ENCODE measurements around the gene WDR38. TPM values are rescaled to one million over a fixed set of nuclear protein-coding genes. Genes with fewer than 3 reads are reported as not detected.

Gene WDR38
- total RNA-seq, result 0.07 TPM in 1 of 2 replicates, not detected in the other

- no peak for DNase-seq (ENCODE audit: low read depth, low spot score)
Observed at GRCh38 chr9:124852829-124853531, at the start of gene WDR38. WDR38 (plus strand) TSS chr9:124853460; CDS start chr9:124853532, 72 bp downstream.

- DNase-seq (ENCODE audit: low read depth, low spot score), result no peak
Observed at GRCh38 chr9:124803911-124804310, 49.3 kb upstream of the WDR38 start.

- no peak for DNase-seq (ENCODE audit: low read depth, low spot score)
Observed at GRCh38 chr9:124805186-124805585, 48.1 kb upstream of the WDR38 start.

- DNase-seq (ENCODE audit: low read depth, low spot score), result no peak
Observed at GRCh38 chr9:124808246-124808956, 44.9 kb upstream of the WDR38 start.

- DNase-seq (ENCODE audit: low read depth, low spot score), result no peak
Observed at GRCh38 chr9:124809211-124809610, 44.0 kb upstream of the WDR38 start.

- no peak for DNase-seq (ENCODE audit: low read depth, low spot score)
Observed at GRCh38 chr9:124809741-124810500, 43.3 kb upstream of the WDR38 start.

GRCh38 chr9:124810663-124811355, 42.5 kb upstream of the WDR38 start:
- no peak for DNase-seq (ENCODE audit: low read depth, low spot score)

- DNase-seq (ENCODE audit: low read depth, low spot score), result no peak
Observed at GRCh38 chr9:124812441-124812876, 40.8 kb upstream of the WDR38 start.

- no peak for DNase-seq (ENCODE audit: low read depth, low spot score)
Observed at GRCh38 chr9:124813041-124813440, 40.2 kb upstream of the WDR38 start.

- DNase-seq (ENCODE audit: low read depth, low spot score), result no peak
Observed at GRCh38 chr9:124813501-124814163, 39.6 kb upstream of the WDR38 start.

- no peak for DNase-seq (ENCODE audit: low read depth, low spot score)
Observed at GRCh38 chr9:124814164-124814535, 39.1 kb upstream of the WDR38 start.

GRCh38 chr9:124815601-124816000, 37.7 kb upstream of the WDR38 start:
- DNase-seq (ENCODE audit: low read depth, low spot score), result no peak

GRCh38 chr9:124818431-124819281, 34.6 kb upstream of the WDR38 start:
- DNase-seq (ENCODE audit: low read depth, low spot score), result no peak

- DNase-seq (ENCODE audit: low read depth, low spot score), result no peak
Observed at GRCh38 chr9:124820698-124821623, 32.3 kb upstream of the WDR38 start.

- DNase-seq (ENCODE audit: low read depth, low spot score), result no peak
Observed at GRCh38 chr9:124828489-124829333, 24.5 kb upstream of the WDR38 start.

- DNase-seq (ENCODE audit: low read depth, low spot score), result no peak
Observed at GRCh38 chr9:124829334-124829669, 24.0 kb upstream of the WDR38 start.

GRCh38 chr9:124830593-124830992, 22.7 kb upstream of the WDR38 start:
- DNase-seq (ENCODE audit: low read depth, low spot score), result no peak

Measured in pulmonary artery endothelial cell (primary cell).